ENCODE measurements around the gene CAPN15. TPM values are rescaled to one million over a fixed set of nuclear protein-coding genes. Genes with fewer than 3 reads are reported as not detected.

CAPN15 gene
- polyA plus RNA-seq, 1 donor: 45.6 TPM

DNA sequence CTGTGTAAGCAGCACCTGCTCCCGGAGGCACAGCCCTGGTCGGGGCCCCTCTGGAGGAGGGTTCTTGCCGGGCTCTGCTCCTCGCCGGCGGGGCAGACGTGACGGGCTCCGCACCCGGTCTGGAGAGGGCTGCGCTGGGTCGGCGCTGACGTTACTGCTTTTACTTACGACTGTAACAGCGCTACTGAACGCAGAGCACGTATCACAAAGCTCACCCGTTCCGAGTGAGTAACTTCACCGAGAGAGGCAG, 61.1 kb downstream of the CAPN15 start:
- H3K9me3 ChIP-seq (ENCODE audit: control insufficient read depth, low read depth, low read length): no peaks in the 10 kb centered on the region
- peaks cover 37% of the 10 kb centered on the region for H3K4me1 ChIP-seq (ENCODE audit: control insufficient read depth, insufficient read depth, low read length)
- H3K27me3 ChIP-seq (ENCODE audit: control insufficient read depth, insufficient read depth, low read length): peaks cover 3% of the 10 kb centered on the region
- peak; percentile 68 to 79 for DNase-seq
- peak overlapping the region; percentile 86 for H3K4me3 ChIP-seq (ENCODE audit: low read length)
- no CpG with 5 or more reads among the region's 21 CpGs for WGBS (ENCODE audit: insufficient coverage, low lambda C conversion rate)
- H3K36me3 ChIP-seq (ENCODE audit: control insufficient read depth, insufficient read depth, low read length): no peaks in the 10 kb centered on the region
- H3K27ac ChIP-seq (ENCODE audit: low read length): peak overlapping the region; percentile 96

DNA sequence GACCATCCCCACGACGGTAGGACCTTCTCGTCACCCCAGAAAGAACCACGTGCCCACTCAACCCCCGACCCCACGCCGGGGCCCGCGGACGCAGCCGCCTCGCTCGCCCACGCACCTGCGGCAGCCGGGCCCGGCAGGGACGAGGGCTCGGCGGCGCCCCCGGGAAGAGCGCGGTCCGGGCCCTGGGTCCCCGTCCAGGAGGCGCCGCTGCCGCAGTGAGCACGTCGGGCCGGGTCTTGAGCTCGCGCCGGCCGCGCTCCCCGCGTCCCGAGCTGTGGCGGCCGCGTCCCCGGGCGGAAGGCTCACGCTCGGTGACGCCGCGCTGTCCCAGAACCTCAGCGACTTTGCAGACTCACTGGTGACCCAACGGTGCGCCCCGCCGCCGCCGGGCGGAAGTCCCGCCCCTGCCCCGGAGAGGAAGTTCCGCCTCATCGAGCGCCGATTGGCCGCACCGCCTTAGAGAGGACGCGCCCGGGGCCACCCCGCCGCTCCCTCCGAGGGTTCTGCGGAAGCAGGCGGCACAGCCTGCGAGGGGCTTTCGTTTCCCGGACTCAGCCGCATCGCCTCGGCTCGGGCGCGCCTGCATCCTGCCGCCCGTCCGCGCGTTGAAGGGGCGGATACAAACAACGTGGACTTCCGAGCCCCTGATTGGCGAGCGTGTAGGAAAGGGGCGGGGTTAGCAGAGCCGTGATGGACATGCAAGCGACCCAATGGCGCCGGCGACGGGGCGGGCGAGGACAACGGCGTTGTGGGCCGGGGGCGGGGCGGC, 61.6 kb downstream of the CAPN15 start:
- peak; percentile 96 to 99 for DNase-seq
- peak overlapping the region; percentile 86 for H3K4me3 ChIP-seq (ENCODE audit: low read length)
- H3K27me3 ChIP-seq (ENCODE audit: control insufficient read depth, insufficient read depth, low read length): peaks cover 3% of the 10 kb centered on the region
- no CpG with 5 or more reads among the region's 107 CpGs for WGBS (ENCODE audit: insufficient coverage, low lambda C conversion rate)
- H3K36me3 ChIP-seq (ENCODE audit: control insufficient read depth, insufficient read depth, low read length): no peaks in the 10 kb centered on the region
- H3K4me1 ChIP-seq (ENCODE audit: control insufficient read depth, insufficient read depth, low read length): peaks cover 42% of the 10 kb centered on the region
- peak overlapping the region; percentile 96 for H3K27ac ChIP-seq (ENCODE audit: low read length)
- no peaks in the 10 kb centered on the region for H3K9me3 ChIP-seq (ENCODE audit: control insufficient read depth, low read depth, low read length)

DNA sequence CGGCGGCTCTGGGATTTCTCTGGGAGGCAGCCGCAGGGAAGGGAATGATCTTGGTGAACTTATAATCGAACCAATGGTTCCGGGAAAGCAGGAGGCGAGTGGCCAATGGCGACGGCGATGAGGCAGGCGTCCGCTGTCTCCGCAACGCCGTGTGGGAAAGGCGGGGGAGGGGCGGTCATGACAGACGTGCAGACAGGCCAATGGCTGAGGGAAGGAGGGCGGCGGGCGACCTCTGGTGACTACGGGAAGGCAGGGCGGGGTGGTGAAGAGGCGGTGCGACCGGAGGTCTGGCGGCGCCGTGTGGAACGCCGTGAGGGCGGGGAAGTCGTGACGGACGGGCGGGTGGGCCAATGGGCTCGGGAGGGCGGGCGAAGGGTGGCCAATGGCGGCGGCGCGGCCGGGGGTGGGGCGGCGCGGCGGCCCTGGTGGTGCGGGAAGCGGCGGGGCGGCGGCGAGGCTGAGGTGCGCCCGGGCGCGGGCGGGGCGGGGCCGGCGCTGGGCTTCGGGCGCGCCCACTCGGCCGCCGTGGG, 62.2 kb downstream of the CAPN15 start, which contains the start of gene RAB40C:
TSS of gene RAB40C (plus strand) at position 409 of the 530 bp plus-strand sequence. CDS start 226 bp downstream, outside the sequence.
- peak within 1 kb of the TSS; percentile 88 for H3K4me3 ChIP-seq (ENCODE audit: low read length)
- peaks cover 44% of the 10 kb centered on the region for H3K4me1 ChIP-seq (ENCODE audit: control insufficient read depth, insufficient read depth, low read length)
- peak; percentile 99 for DNase-seq
- H3K27ac ChIP-seq (ENCODE audit: low read length): peak within 1 kb of the TSS; percentile 96
- H3K27me3 ChIP-seq (ENCODE audit: control insufficient read depth, insufficient read depth, low read length): peaks cover 3% of the 10 kb centered on the region
- no peaks in the 10 kb centered on the region for H3K9me3 ChIP-seq (ENCODE audit: control insufficient read depth, low read depth, low read length)
- no CpG with 5 or more reads among the region's 67 CpGs for WGBS (ENCODE audit: insufficient coverage, low lambda C conversion rate)
- no peaks in the 10 kb centered on the region for H3K36me3 ChIP-seq (ENCODE audit: control insufficient read depth, insufficient read depth, low read length)

DNA sequence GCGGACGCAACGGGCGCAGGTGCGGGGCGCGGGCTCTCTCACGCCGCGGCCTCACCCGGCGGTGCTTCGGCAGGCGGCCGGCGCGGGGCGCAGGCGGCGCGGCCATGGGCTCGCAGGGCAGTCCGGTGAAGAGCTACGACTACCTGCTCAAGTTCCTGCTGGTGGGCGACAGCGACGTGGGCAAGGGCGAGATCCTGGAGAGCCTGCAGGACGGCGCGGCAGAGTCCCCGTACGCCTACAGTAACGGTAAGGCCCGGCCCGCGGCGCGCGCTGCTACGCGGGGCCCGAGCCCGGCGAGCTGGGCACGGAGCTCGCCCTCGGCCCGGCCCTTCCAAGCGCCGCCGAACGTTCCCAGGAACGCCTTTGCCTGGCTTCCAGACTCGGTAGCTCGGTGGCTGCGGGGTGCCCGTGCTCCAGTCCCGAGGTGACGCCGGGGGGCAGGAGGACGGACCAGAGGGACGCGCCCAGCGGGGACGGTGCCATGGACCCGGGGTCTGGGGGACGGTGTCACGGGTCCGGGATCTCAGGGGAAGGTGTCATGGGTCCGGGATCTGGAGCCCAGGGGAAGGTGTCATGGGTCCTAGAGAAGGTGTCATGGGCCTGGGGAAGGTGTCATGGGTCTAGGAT, 62.8 kb downstream of the CAPN15 start:
- H3K9me3 ChIP-seq (ENCODE audit: control insufficient read depth, low read depth, low read length): no peaks in the 10 kb centered on the region
- peaks cover 47% of the 10 kb centered on the region for H3K4me1 ChIP-seq (ENCODE audit: control insufficient read depth, insufficient read depth, low read length)
- WGBS (ENCODE audit: insufficient coverage, low lambda C conversion rate): no CpG with 5 or more reads among the region's 71 CpGs
- H3K4me3 ChIP-seq (ENCODE audit: low read length): peak overlapping the region; percentile 88
- H3K36me3 ChIP-seq (ENCODE audit: control insufficient read depth, insufficient read depth, low read length): no peaks in the 10 kb centered on the region
- H3K27me3 ChIP-seq (ENCODE audit: control insufficient read depth, insufficient read depth, low read length): peaks cover 3% of the 10 kb centered on the region
- peak overlapping the region; percentile 77 for H3K27ac ChIP-seq (ENCODE audit: low read length)
- DNase-seq: peak in 1 of 2 donors; percentile 63

DNA sequence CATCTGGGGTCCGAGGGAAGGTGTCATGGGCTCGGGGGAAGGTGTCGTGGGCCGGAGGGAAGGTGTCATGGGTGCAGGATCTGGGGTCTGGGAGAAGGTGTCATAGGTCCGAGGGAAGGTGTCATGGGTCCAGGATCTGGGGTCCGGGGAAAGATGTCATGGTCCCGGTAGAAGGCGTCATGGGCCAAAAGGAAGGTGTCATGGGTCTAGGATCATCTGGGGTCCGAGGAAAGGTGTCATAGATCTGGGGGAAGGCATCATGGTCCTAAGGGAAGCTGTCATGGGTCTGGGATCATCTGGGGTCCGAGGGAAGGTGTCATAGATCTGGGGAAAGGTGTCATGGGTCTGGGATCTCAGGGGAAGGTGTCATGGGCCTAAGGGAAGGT, 63.3 kb downstream of the CAPN15 start:
- peak in 1 of 2 donors; percentile 48 for DNase-seq
- H3K4me3 ChIP-seq (ENCODE audit: low read length): peak overlapping the region; percentile 88
- peaks cover 47% of the 10 kb centered on the region for H3K4me1 ChIP-seq (ENCODE audit: control insufficient read depth, insufficient read depth, low read length)
- H3K36me3 ChIP-seq (ENCODE audit: control insufficient read depth, insufficient read depth, low read length): no peaks in the 10 kb centered on the region
- peak overlapping the region; percentile 77 for H3K27ac ChIP-seq (ENCODE audit: low read length)
- WGBS (ENCODE audit: insufficient coverage, low lambda C conversion rate): no CpG with 5 or more reads among the region's 10 CpGs
- H3K27me3 ChIP-seq (ENCODE audit: control insufficient read depth, insufficient read depth, low read length): no peaks in the 10 kb centered on the region
- H3K9me3 ChIP-seq (ENCODE audit: control insufficient read depth, low read depth, low read length): no peaks in the 10 kb centered on the region

DNA sequence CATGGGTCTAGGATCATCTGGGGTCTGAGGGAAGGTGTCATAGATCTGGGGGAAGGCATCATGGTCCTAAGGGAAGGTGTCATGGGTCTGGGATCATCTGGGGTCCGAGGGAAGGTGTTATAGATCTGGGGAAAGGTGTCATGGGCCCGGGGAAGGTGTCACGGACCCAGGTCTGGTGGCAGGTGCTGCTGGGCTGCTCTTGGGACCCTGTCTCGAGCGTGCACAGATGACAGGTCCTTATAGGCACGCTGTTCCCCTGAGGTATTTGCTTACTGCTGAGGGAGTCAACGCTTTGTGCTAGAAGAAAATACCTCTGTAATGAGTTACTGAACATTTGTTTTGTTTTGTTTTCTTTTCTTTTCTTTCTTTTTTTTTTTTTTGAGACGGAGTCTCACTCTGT, 63.7 kb downstream of the CAPN15 start:
- H3K36me3 ChIP-seq (ENCODE audit: control insufficient read depth, insufficient read depth, low read length): peaks cover 3% of the 10 kb centered on the region
- H3K27me3 ChIP-seq (ENCODE audit: control insufficient read depth, insufficient read depth, low read length): no peaks in the 10 kb centered on the region
- H3K4me1 ChIP-seq (ENCODE audit: control insufficient read depth, insufficient read depth, low read length): peaks cover 47% of the 10 kb centered on the region
- no CpG with 5 or more reads among the region's 8 CpGs for WGBS (ENCODE audit: insufficient coverage, low lambda C conversion rate)
- H3K27ac ChIP-seq (ENCODE audit: low read length): no peak overlapping the region
- no peak for DNase-seq
- peak overlapping the region; percentile 88 for H3K4me3 ChIP-seq (ENCODE audit: low read length)
- no peaks in the 10 kb centered on the region for H3K9me3 ChIP-seq (ENCODE audit: control insufficient read depth, low read depth, low read length)

DNA sequence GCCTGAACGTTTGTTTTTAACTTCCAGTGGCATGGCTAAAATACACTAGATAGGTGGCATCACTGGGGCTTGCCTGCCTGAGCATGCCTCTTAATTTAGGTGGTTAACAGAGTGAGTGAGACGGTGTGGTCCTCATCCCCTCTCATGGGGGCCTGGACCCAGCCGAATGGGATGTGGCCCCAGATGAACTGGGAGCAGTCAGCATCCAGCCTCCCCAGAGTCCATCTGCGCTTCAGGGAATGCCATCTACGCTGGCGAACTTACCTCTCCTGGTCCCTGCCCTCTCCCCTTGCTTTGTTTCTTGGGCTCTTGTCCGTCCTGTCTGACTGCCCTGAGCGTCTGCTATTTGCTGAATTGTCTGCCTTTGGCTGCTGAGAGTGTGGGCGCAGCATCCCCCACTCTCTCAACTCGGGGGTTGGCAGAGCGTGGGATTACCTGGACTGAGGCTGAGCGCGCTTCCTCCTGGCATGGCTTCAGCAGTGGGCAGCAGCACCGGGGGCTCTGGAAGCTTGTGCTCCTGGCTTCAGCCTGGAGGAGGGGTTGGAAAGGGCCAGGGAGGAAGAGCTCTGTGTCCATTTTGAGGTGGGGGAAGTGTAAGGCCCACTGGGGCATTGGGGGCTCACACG, 64.5 kb downstream of the CAPN15 start:
- Histone ChIP-seq H3K27ac (ENCODE audit: low read length) (peak overlapping the region; percentile 96), H3K9me3 (ENCODE audit: control insufficient read depth, low read depth, low read length) (no peaks in the 10 kb centered on the region), H3K36me3 (ENCODE audit: control insufficient read depth, insufficient read depth, low read length) (peaks cover 10% of the 10 kb centered on the region), H3K27me3 (ENCODE audit: control insufficient read depth, insufficient read depth, low read length) (no peaks in the 10 kb centered on the region), H3K4me3 (ENCODE audit: low read length) (no peak overlapping the region), H3K4me1 (ENCODE audit: control insufficient read depth, insufficient read depth, low read length) (peaks cover 47% of the 10 kb centered on the region)
- WGBS (ENCODE audit: insufficient coverage, low lambda C conversion rate): 72% methylated on average over 2 of the region's 15 CpGs
- no peak for DNase-seq

DNA sequence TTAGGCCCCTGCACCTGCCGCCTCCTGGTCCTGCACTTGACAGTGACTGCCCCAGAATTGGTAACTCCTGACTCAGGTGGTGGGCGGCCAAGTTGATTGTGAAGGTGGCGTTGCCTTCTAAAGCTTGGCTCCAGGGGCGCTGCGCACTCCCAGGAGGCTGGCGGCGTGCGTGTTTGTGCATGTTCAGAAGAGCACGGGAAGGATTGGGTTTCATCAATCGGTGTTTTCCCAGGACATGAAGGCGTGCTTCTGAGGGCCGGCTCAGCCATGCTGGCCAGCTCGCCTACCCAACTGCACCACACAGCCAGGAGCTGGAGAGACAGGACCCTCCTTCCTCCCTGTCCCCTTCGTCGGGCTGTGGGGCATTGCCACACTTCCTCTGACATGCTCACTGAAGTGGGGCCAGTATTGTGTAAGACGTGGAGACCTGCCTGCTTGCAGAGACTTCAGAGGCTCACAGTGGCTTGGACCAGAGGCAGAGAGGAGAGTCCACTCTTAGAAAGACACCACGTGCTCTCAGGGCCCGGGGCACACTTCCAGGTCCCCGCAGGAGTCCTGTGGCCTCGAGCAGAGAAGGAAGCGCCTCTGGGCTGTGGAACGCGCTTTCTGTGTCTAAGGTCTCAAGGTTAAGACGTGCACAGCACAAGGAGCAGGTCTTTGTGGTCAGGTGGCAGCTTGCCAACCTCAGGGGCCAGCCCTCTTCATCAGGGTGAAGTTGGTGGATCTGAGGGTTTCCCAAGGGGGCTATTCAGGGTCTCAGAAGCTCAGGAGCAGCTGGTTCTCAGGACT, 65.2 kb downstream of the CAPN15 start:
- Histone ChIP-seq H3K36me3 (ENCODE audit: control insufficient read depth, insufficient read depth, low read length) (peaks cover 12% of the 10 kb centered on the region), H3K27me3 (ENCODE audit: control insufficient read depth, insufficient read depth, low read length) (no peaks in the 10 kb centered on the region), H3K4me1 (ENCODE audit: control insufficient read depth, insufficient read depth, low read length) (peaks cover 46% of the 10 kb centered on the region), H3K9me3 (ENCODE audit: control insufficient read depth, low read depth, low read length) (no peaks in the 10 kb centered on the region), H3K4me3 (ENCODE audit: low read length) (no peak overlapping the region), H3K27ac (ENCODE audit: low read length) (peak overlapping the region; percentile 96)
- DNase-seq: peak; percentile 69 to 83
- no CpG with 5 or more reads among the region's 24 CpGs for WGBS (ENCODE audit: insufficient coverage, low lambda C conversion rate)

DNA sequence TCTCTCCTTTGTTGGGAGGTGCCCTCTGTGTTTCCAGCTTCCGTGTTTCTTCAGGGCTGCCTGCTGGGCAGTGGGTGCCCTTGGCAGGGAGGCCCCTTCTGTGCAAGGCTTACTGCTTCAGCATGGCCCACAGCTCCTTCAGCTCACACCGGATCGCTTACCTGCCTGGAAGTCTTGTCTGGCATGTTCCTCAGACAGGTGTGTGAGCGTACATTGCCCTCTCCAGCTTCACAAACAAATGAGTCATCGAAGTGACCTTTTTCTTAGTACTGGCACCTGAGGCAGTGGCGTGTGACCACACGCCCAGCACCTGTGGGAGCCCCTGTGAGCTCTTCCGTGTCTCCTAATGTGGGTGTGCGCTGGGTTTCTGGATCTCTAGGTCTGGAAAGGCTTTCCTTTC, 65.9 kb downstream of the CAPN15 start:
- H3K4me3 ChIP-seq (ENCODE audit: low read length): no peak overlapping the region
- peak; percentile 90 to 96 for DNase-seq
- peak overlapping the region; percentile 96 for H3K27ac ChIP-seq (ENCODE audit: low read length)
- no peaks in the 10 kb centered on the region for H3K9me3 ChIP-seq (ENCODE audit: control insufficient read depth, low read depth, low read length)
- peaks cover 39% of the 10 kb centered on the region for H3K4me1 ChIP-seq (ENCODE audit: control insufficient read depth, insufficient read depth, low read length)
- H3K36me3 ChIP-seq (ENCODE audit: control insufficient read depth, insufficient read depth, low read length): peaks cover 12% of the 10 kb centered on the region
- no peaks in the 10 kb centered on the region for H3K27me3 ChIP-seq (ENCODE audit: control insufficient read depth, insufficient read depth, low read length)
- no CpG with 5 or more reads among the region's 9 CpGs for WGBS (ENCODE audit: insufficient coverage, low lambda C conversion rate)

DNA sequence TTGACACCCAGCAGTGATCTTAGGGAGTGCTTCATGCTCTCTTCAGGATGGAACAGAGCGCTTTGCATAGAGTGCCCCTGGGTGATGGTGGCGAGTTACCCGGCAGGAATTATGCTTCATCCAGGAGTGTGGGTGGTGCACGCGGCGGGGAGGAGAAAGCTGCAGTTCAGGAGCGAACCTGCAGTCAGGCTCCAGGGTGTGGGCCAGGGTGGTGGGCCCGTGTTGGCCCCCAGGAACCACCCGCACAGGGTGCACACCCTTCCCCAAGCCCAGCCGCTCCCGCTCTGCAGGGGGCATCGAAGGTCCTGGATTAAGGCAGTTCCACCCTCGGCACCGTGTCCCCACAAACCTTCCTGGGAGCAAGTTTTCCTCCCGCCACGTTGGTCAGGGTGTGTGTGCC, 66.3 kb downstream of the CAPN15 start:
- WGBS (ENCODE audit: insufficient coverage, low lambda C conversion rate): no CpG with 5 or more reads among the region's 16 CpGs
- no peak for DNase-seq
- peaks cover 38% of the 10 kb centered on the region for H3K4me1 ChIP-seq (ENCODE audit: control insufficient read depth, insufficient read depth, low read length)

More for the DNA sequence above, 66.3 kb downstream of the CAPN15 start:
- H3K27ac ChIP-seq (ENCODE audit: low read length): peak overlapping the region; percentile 96
- H3K27me3 ChIP-seq (ENCODE audit: control insufficient read depth, insufficient read depth, low read length): no peaks in the 10 kb centered on the region
- no peak overlapping the region for H3K4me3 ChIP-seq (ENCODE audit: low read length)
- H3K36me3 ChIP-seq (ENCODE audit: control insufficient read depth, insufficient read depth, low read length): peaks cover 15% of the 10 kb centered on the region
- peaks cover 2% of the 10 kb centered on the region for H3K9me3 ChIP-seq (ENCODE audit: control insufficient read depth, low read depth, low read length)

Data from large intestine (tissue), 3 donors.